GM19238 (cell line): Measurements from ENCODE around the gene CCDC188.

Experiments
- DNase-seq: peaks from one replicate; pipeline ENCODE4 v3.0.0; 2011; ENCODE audit warnings: low spot score; ENCODE audit not compliant: insufficient read length

The CCDC188 gene

DNA sequence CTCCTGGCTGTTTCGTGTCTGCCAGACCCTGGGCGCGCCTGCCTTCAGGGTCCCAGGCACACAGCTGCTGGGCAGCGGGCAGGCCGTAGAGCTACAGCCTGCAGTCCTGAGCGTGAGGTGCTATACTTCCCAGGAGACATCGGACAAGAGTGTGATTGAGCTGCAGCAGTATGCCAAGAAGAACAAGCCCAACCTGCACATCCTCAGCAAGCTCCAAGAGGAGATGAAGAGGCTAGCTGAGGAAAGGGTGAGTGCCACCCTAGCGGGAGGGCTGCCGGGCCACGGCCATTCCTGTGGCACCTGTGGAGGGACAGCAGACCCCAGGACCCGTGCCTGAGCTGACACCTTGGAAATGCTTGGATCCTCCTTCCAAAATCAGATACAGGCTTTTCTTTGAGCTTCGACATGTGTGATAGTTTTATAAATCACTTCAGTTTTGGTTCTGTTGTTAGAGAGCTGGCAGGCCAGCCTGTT is 42.1 kb downstream of the CCDC188 start:
- DNase-seq: no peak

DNA sequence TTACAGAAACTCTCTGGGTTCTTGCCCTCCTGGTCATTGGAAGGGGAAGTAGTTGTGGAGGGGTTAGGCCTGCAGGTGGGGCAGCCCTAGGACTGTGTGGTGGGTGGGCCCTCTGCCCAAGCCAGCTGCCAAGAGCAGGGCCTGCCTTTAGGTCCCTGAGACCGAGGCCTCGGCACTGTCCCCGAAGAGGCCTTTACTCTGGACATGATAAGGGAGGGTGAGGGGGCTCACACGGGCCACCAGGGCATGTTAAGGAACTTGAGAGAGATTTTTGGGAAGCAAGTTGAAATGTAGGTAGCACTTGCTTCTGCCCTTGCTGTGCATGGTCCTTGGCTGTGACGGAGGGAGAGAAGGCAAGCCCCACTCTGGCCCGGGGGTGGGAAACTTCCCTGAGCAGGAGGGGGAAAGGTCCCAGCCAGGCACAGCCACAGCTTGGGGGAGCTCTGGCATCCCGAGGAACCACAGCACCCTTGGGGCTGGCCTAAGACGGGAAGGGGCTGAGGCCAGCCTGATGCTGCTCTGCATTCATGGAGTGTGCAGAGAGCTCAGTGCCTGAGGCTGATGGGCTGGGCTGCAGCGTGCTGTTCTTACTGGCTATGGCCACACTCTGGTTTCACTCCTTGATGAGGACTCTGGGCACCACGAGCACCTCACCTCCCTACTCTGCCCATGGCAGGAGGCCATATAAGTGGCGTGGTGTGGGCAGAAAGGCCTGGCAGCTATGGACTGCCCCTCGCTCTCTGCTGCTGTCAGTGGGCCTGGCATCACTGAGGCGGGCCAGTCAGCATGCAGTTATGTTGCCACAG is 42.7 kb downstream of the CCDC188 start:
- DNase-seq: no peak

DNA sequence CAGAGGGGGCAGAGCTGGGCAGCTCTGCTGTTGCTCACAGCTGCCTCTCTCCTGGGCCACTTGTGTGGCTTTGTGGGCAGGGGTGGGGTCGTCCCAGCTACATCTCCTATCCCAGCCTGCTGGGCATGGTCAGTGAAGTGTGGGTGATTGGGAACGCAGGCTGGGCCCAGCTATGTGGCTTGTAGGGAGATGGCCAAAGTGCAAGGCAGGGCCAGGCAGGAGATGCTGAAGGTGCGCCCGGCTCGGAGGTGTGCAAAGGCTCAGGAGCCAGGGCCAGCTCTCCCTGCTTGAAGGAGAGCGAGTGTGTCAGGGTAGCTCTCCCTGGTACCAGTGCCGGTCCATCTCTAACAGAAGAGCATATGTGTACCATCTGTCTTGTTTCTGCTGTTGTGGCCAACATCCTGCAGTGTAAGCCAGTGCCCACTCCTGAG is 43.4 kb downstream of the CCDC188 start:
- DNase-seq: no peak

DNA sequence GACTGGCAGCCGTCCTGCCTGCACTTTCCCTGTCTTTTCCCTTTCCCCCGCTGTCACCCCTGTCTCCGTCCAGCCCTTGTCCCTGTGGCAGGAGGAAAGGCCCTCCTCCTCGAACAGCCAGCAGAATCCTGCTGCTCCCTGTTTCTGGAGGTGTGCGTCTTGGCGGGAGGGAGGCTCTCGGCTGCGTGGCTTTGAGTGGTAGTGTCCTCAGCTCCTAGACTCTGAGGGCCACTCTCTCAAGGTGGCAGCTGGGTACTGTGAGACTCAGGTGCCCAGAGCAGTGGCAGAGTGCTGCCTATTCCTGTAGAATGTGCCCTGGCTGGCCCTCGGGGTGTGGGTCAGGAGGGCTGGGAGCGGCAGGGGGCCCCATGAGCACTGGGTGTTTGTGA is 44.0 kb downstream of the CCDC188 start:
- no peak for DNase-seq

DNA sequence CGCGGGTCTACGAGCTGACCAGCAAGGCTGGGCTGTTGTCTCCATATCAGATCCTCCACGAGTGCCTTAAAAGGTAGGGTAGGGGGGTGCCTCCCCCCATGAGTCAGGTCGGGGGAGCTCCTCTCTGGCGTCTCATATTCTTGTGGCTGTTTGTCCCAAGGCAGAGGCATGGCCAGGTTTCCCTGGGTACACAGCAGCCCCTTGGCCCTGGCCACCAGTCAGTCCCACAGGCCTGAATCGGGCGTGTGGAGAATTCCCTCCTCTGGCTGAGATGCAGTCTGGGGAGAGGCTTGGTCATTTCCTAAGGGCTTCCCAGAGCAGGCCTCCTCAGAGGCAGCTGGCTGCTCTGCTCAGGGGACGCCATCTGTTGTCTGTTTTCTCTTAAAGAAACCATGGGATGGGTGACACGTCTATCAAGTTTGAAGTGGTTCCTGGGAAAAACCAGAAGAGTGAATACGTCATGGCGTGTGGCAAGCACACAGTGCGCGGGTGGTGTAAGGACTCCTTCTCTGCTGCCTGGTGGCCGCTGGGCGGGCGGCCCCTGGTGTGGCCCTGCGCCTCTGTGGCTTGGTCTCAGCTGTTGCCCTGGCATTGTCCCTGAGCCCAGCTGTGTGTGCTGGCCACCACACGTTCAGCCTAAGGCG is 44.5 kb downstream of the CCDC188 start:
- no peak for DNase-seq

DNA sequence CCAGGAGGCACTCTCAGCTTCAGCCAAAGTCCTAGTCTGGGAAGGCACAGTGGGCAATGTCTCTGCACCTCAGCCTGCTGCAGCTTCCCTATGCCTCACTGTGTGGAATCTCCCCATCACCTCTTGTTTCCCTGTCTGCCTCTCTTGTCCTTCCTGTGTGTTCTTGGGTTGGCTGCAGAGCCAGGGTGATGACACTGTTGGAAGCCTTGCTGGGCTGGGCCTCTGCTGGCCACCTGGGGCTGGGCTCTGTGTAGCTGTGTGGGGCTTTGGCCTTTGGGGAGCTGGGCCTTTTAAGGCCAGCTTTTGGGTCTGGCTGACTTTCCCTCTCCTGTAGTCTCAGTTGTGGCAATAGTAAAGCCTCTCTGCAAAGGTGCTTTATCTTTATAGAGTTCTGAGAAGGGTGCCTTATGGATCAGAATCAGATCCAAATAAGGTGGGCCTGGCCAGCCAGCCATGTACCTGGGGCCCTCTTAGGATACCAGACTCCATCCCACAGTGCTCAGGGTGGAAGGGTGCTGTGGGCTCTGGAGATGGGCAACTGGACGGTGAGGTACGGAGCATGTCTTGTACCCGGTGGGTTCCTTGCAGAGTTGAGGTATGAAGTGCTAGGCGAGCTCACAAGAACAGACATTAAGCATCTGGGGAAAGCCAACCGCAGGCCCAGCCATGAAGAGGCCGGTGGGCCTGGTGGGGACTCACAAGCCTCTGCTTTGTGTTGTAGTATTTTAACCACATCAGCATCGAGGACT is 45.2 kb downstream of the CCDC188 start:
- no peak for DNase-seq

DNA sequence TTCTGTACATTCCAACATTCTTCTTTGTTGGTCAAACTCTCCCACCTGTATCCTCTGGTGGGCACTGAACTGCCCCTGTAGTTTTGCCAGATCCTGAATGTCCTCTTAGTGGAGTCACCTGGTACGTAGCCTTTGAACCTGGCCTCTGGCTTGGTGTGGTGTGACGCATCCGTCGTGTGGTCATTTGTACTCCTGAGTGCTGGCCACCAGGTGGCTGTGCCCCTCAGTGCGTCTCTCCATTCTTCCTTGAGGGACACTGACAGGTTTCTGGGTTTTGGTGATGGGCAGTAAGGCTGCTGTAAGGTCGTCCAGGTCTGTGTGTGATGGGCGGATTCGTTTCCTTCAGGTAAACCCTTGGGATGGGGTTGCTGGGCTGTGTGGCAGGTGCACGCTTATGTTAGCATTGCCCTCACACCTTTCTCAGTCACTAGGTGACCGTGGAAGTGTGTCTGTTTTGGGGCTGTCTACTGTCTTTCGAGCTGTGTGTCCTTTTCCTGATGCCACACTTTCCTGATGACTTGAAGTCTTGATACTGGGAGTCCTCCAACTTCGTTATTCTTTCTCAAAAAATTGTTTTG is 48.6 kb downstream of the CCDC188 start:
- DNase-seq: no peak

DNA sequence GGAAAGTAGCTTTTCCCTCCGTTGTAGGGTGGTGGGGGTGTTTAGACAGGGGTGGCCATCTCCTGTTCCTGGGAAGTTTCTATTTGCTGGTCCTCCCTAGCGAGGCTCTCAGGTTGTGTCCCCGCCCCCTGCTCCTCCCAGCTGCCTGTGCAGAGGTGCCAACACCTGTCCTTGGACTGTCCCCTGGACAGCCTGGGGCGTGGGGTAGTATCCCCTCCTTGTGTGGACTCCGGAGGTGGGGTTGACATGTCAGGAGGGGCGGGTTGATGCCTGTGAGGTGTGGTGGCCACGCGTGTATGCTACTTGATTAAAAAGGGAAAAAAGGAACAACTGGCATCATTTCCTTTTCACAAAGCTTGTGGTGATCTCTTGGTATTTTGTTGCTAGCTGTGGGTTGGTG is 49.2 kb downstream of the CCDC188 start:
- no peak for DNase-seq

DNA sequence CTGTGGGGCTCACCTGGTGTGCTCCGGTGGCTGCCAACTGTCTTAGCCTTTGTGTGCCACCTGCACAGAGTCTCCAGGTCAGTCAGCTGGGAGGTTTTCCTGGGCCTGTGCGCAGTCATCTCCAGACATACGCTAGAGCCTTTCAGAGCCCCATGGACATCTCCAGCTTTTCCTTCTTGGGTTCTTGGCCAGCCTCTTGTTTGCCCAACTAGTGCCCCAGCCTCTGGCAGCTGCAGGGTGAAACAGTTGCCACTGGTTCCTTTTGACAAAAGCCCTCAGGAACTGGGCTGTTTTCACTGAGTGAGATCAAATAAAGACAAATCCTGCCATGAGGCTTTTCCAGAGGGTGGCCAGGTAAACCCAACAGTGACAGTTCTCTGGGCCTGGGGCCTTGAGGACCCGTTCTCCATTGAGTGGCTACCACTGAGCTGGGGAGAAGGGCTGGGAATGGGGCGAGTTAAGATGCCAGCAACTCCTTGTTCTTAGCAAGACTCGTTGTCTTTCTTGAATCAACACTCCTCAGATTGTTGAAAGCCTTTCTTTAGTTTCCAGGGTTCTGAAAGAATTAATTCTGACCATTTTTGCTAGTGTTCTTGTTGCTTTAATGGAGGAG is 51.6 kb downstream of the CCDC188 start:
- no peak for DNase-seq
